GM18858 (cell line): ENCODE measurements around the gene NRAS.

Experiments
- ATAC-seq: cut with Tn5 transposase; IDR thresholded peaks from one replicate; pipeline ENCODE4 v1.9.1; 2021; ENCODE audit not compliant: unreplicated experiment

The NRAS gene

DNA sequence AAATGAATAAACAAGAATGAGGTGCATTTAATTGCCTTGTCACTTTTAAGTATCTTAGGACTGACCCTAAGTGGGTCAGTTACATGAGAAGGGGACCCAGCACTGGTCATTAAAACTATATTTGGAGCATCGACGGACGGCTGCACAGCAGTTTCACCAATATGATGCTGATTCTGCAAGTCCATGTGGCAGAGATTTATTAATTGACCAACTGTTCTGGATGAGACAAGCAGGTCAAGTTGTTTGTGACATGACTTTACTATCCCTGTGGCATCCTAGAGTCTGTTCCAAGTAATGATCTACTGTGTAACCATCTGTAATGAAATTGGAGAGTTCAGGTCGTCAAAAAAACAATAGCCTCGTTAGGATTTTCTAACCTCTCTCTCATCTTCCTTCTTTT, 30.7 kb downstream of the NRAS start:
- ATAC-seq, result no peak

DNA sequence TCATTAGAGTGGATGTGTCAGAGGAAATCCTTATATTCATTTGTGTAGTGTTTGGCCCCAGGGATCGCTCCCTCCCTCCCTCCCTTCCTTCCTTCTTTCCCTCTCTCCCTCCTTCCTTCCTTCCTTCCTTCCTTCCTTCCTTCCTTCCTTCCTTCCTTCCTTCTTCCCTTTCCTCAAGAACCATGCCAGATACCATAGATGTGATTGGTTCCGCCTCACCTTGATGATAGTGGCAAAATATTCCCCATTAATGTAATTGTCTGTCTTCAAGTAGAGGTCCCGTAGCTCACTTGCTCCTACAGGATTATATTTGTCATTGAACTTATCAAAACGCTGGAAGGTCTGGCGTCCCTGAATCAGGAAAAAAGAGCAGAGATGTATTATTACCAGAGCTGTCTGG, 38.9 kb downstream of the NRAS start:
- no peak for ATAC-seq

DNA sequence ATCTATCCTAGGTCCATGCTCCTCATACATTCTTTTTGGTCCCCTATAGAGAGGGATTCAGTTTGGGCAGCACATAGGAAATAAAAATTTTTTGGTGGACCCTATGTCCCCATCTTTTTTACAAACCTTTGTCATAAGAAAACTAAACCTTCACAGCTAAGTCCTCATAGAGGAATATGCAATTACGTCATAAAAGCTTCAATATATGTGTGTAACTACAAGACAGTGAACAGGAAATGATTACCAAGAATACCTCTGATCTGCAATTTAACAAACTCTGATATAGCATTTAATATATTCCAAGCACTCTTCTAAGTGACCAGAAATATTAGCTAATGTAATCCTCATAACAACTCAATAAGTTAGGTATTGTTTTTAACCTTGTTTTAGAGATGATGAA, 40.5 kb downstream of the NRAS start:
- ATAC-seq, result no peak

DNA sequence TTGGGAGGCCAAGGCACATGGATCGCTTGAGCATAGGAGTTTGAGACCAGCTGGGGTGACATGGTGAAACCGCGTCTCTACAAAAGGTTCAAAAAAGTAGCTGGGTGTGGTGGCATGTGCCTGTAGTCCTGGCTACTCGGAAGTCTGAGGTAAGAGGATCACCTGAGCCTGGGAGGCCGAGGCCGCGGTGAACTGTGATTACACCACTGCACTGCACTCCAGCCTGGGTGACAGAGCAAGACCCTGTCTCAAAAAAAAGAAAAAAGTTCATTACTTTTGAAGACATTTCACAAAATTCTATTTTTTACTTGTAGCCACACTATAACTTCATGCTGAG, 44.7 kb downstream of the NRAS start:
- no peak for ATAC-seq

DNA sequence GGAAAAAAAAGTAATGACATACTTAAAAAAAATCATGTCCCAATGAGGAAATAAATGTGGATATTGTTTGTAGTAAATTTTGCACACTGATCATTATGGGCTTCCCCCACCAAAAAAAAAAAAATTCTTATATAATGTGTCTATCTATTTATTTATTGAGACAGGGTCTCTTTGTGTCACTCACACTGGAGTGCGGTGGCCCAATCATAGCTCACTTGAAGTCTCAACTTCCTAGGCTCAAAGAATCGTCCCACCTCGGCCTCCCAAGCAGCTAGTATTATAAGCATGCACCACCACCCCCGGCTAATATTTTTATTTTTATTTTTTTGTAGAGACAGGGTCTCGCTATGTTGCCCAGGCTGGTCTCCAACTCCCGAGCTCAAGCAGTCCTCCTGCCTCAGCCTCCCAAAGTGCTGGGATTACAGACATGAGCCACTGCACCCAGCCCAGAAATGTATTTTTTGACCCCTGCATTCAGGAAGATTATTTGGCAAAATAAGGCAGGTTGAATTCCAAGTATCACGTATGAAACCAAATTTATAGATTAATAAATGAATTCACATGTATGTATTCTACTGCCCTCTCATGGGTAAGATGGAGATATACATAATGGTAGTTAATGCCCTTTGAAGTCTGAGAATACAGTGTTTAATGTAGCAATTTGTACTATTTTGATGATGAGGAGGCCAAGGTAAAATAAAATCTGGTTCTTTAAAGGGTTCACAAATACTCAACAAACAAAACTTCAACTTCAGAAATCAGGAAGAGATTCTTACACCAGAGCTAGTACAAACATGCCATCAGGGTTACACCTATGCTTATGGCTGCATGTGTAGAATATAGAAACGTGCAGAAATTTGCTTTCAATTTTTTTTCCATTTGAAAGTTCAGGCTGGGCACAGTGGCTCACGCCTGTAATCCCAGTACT, 45.3 kb downstream of the NRAS start:
- ATAC-seq, result no peak

DNA sequence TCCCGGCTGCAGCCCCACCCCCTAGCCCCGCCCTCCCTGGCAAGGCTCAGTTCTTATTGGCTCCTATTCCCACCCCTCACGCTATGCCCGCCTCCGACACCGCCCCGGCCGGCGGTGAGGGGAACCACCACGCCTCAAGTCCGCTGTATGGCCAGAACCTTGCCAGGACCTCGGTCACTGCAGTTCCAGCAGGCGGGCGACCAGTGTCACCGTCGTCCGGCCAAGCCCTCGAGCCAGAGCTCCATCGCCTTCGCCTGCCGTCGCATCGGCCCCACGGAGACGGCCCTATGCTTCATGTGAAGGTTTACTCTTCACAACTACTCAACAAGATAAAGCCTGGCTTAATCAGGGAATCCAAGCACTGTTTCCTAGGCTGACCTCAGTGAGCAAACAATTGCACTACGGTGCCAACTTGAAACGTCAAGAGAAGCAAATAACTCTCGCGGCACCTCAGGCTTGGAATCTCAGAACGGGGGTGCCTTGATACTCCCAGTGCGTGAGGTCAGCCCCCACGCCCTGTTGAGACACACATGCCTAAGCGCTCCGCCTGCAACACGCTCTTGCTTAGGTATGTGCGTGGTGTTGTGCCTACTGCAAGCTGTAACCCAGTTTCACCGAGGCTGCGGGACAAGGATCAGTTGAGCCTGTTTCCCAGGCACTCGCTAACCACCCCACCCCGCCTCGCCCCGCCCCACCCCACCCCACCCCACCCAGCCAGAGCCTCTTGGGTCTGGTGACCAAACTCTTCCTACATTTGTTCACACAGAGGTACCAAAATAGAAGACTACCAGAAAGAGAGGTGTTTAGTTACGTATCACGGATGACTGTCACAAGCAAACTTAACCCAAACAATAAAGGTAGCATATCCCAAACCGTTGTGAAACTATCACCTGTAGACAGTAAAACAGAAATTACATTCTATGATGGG, 46.2 kb downstream of the NRAS start:
- peak; percentile 90 for ATAC-seq

DNA sequence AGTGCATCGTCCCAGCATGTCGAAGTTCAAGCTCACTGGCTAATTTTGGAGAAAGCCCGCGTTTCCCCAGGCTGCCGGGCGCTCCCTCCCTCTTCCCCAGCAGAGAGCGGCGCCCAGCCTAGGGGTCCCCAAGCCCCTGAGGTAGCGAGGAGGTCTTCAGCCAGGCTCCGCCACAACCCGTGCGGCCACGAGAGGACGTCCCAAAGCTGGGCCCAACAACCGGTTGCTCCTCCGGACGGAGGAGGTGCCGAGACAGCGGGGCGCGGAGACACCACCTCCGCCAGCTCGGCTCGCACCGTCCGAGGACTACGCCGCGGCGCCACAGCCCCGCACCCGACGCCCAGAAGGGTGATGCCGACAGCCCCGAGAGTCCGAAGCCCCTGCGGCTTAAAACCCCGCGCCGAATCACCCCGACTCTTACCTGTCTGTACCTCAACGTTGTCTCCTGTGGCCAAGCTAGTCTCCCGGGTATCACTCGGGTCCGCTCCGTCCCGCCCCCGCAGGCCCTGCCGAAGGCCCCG, 46.9 kb downstream of the NRAS start, which contains the start of gene DENND2C:
Gene DENND2C, minus strand, starts transcription at position 488 of the 521 bp plus-strand sequence. CDS start 44,065 bp downstream, outside the sequence.
- peak; percentile 29 for ATAC-seq

DNA sequence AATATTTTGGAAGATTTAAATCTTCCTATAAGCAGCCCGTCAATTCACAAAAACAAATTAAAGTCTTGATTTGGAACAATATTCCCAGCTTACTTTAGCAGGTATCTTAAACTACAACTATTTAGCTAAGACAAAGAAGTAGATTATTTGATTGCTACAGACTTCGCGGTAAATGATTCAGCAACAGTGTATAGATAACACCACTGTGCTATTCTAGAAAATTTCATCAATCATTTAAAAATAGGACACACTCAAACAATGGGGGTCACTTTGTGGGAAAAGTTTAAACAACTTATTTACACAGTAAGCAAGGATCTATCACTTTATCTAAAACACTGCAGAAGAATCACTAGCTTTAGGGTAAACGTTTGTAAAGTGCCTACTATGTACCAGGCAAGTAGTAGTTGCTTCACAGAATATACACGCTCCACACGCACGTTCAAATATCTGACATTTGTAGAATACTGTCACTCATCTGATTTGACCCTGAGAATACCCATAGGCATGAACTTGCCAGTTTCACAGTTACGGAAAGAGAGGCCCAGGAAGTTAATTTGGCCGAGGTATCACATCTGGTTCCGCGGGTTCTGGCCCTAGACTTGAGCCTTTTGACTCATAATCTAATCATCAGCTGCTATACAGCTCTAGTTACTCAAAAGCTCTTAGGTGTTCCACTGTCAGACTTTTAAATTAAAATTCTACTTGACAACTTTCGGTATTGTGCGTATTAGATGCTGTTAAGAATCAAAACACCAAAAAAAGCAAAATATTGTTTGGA, 47.6 kb downstream of the NRAS start:
- ATAC-seq, result no peak

DNA sequence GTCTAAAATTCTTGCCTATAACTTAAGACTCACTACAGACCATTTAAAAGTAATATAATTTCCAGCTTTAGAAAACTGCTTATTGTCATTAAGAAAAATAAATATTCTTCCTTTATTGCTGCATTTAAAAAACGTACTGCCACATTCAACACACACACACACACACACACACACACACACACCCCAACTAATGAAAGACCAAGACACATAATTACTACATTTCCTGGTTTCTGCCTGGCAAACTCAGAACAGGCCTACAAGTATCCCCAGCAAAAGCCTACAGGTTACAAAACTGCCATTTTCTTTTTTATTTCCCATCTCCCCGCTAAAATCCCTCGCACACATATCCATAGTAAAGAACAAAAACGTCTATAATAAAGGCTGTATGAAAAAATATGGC, 48.2 kb downstream of the NRAS start:
- ATAC-seq, result no peak

DNA sequence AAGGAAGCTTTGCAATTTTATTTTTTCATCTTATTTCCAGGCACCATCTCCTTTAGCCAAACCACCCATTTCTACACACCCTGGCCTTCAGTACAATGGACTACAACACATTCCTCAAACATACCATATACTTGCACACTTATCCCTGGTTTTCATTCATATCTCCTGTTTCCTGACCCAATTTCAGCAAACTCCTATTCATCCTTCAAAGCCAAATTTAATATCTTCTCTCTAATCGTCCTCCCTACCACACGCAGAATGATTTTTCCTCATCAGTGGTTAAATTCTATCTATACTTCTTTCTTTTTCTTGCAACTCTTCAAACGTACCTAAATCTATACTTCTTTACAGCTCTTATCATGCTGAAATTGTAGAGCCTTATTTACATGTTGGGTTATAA, 49.6 kb downstream of the NRAS start:
- ATAC-seq, result no peak

DNA sequence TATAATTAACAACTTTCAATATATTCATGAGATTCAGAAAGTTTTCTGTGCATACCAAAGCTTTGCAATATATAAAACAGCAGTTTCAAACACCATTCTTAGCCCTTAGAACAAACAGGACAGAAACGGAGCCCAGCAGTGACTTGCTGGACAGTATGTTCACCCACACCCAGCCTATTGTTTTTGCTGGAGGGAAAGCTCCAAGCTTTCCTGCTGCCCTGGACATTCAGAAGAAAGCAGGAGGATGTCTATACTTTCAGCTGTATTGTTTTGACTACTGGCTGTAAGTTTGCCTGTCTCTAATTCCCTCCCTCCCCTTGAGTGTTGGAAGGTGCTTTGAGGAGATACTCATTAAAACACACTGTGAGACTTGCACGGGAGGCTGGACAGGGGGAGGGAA, 56.3 kb downstream of the NRAS start:
- ATAC-seq, result no peak
